ENCODE results near the gene KAT2A.

KAT2A gene

DNA sequence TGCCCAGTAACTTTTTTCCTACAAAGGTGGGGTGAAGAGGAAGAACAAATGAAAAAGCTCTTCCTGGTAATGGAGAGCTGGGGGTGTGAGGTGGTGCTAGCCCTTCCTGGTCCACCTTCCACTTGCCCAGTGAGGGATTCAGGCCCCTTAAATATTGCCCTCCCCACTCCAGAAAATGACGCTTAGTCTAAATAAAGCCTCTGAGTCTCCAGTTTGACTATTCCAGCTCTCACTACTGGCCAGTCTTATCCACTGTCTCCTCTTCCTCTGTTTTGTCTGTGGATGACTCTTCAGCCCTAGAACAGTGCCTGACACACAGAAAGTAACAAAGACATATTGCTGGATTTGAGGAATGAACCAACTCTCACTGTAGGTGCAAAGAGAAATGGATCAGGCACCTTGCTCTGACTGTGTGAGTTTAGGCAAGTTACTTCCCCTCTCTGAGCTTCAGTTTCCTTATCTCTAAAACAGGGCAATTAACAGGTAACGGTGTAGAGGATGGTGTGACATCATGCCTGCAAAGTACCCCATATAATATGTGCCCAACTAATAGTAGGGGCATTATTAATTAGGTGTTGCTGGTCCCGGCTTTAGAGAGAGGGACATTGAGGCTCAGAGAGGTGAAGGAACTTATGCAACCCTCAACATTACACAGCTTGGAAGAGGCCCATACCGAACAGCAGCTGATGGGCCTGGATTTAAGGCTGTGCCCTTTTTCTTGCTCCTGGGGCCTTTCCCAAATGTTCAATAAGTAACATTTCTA lies 44.2 kb downstream of the KAT2A start:
- TF ChIP-seq CTCF (conservative IDR thresholded peaks at IDR 0.05; ENCODE audit: low read depth): no peak
- DNase-seq (ENCODE audit: low spot score): no peak
- POLR2A ChIA-PET (ENCODE audit: low non-redundant PET): no interaction called here
- CTCF ChIA-PET: no interaction called here
- no peak overlapping the region for H3K27ac ChIP-seq

DNA sequence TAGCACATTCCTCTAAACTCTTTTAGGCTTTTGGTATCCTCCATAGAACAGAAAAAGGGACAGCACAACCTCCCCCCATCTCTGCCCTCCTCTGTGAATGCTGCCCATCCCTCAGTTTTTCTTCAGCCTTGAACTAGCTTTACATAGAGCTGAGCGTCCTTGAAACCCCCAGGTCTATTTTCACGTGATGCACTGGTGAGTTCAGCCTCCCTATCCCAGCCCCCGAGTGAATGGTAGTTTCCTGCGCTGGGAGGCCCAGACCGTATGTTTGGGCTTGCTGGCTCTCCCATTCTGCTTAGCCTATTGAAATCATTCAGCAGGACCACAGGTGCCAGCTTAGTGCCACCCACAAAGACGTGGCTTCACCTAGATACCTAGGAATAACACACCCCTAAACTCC lies 45.4 kb downstream of the KAT2A start:
- ChIA-PET CTCF (no interaction called here), POLR2A (ENCODE audit: low non-redundant PET) (no interaction called here)
- H3K27ac ChIP-seq: no peak overlapping the region
- TF ChIP-seq CTCF (conservative IDR thresholded peaks at IDR 0.05; ENCODE audit: low read depth): no peak
- DNase-seq (ENCODE audit: low spot score): no peak

DNA sequence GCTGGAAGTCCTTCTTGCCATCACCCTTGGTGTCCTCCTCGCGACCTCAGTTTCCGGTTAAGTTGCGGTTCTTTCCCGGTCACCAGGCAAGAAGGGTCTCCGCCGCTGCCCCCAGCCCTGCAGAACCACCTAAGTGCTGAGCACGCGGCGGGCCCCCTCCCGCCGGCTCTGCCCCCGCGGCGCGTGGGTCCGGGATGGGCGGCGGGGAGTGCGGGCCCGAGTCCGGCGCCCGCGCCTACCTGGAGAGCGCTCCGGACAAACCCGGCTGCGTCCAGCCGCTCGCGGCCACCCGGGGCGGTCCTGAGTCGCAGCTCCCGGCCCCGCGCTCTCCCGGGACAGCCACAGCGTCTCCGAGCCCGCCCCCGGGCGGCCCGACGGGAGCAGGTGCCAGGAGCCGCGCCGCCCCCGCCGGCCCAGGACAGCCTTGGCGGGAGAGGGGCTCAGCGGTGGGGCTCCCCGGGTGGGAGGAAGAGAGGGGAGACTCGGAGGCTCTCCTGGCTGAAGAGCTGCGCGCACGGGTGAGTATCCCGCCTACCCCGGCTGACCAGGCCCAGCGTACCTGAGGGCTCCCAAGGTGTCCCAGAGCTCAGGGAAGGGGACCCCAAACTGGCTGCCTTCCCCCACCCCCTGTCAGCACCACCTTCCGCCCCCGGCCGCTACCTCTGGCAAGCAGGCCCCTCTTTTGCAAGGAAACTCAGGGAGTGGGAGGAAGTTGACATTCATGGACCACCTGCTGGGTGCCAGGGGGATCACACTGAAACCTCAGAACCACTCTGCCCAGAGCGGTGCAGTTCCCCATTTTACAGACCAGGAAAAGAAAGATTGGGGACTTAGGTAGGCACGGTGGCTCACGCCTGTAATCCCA lies 48.6 kb downstream of the KAT2A start:
- CTCF ChIA-PET: interaction anchor here (0.6 to 0.7 kb wide), 2 partner anchors 35 to 53 kb away, joined by 3 to 5 read pairs; partner anchors contain the start of gene NKIRAS2
- TF ChIP-seq CTCF (conservative IDR thresholded peaks at IDR 0.05; ENCODE audit: low read depth): no peak
- DNase-seq (ENCODE audit: low spot score): no peak
- no peak overlapping the region for H3K27ac ChIP-seq
- POLR2A ChIA-PET (ENCODE audit: low non-redundant PET): no interaction called here

DNA sequence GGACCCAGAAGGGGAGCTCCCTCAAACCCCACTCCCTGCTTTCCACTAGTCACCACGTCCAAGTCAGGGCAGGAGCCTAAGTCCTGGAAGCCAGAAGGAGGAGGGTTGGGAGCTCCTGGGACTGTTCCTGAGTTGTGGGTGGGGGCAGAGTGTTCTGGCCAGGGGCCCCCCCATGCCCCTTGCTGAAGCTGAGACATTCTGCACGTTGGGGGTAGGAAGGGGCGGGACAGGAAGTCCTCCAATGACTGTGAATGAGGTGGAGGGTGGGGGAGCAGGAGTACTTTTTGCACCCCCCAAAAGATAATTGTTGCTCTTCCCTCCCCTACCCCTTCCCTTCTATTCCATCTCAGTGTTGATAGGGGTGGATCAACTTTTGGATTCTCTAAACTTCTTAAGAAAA lies 49.4 kb downstream of the KAT2A start:
- no peak for TF ChIP-seq CTCF (conservative IDR thresholded peaks at IDR 0.05; ENCODE audit: low read depth)
- DNase-seq (ENCODE audit: low spot score): no peak
- H3K27ac ChIP-seq: no peak overlapping the region
- POLR2A ChIA-PET (ENCODE audit: low non-redundant PET): no interaction called here
- CTCF ChIA-PET: interaction anchor here (0.6 kb wide), 1 partner anchor 64 kb away, joined by 3 read pairs; no protein-coding TSS in a partner anchor

DNA sequence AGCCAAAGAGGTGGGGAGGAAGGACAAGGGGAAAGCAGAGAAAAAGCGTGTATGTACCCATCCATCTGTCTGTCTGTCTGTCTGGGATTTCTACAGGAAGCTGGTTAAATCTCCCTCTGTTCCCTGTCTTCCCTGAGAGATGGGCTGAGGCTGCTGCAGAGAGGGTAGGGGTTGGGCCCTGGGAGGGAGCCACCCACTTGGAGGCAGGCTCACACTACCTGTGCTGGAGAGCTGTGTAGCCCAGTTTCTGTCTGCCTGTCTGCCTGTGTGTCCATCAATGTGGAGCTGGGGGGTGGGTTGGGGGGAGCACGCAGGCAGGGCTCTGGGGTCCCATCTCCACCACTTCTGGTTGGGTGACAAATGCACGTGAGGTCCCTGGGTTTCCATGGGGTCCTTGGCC lies 52.2 kb downstream of the KAT2A start:
- H3K27ac ChIP-seq: peak overlapping the region; percentile 70
- TF ChIP-seq CTCF (conservative IDR thresholded peaks at IDR 0.05; ENCODE audit: low read depth): no peak
- CTCF ChIA-PET: interaction anchor here (0.6 to 1.5 kb wide), 2 partner anchors 10 to 12 kb away, joined by 3 to 5 read pairs; no protein-coding TSS in a partner anchor
- POLR2A ChIA-PET (ENCODE audit: low non-redundant PET): interaction anchor here (0.6 kb wide), 1 partner anchor 52 kb away, joined by 4 read pairs; no protein-coding TSS in a partner anchor
- DNase-seq (ENCODE audit: low spot score): no peak

DNA sequence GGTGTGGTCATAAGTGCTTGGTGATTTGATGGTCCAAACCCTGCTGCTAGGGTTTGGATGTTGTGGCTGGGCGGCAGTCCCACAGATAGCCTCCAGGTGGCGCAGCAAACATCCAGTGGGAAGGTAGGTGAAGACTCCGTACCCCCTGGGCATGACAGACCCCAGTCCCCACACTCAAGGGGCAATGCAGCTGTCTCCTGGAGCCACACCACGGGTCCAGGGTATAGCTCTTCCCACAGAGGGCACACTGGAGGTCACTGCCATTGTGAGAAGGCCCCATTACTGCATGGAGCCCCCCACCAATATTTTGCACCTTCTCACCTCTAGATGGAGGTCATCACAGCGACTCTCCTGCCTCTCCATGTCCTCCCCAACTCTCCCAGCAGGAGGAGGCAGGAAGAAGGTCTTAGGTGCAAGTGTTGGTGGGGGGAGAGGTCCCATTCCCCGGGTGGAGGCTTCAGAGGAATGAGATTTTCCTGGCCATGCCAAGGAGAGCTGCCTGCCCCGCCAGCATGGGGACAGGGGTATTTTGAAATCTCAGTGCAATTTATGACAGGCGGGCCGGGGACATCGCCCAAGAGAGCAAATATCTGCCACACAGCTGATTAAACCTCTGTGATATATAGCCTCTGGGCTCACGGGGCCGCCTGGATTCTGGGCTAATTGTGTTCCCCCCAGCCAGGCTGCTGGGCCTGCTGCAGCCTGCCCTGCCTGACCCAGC lies 53.6 kb downstream of the KAT2A start:
- peak overlapping the region; percentile 70 for H3K27ac ChIP-seq
- POLR2A ChIA-PET (ENCODE audit: low non-redundant PET): no interaction called here
- DNase-seq (ENCODE audit: low spot score): peak; percentile 62
- TF ChIP-seq CTCF (conservative IDR thresholded peaks at IDR 0.05; ENCODE audit: low read depth): peak; percentile 93
- CTCF ChIA-PET: interaction anchor here (0.6 to 1.5 kb wide), 14 partner anchors 8 to 121 kb away, joined by 3 to 6 read pairs (median 3); partner anchors contain the start of genes C17orf113 and ZNF385C

All from RWPE1 (cell line).